IPS DF 4.7 (cell line): ENCODE measurements around the gene EGFL7.

Source experiments
- DNase-seq: peaks from one replicate; pipeline ENCODE4 v3.0.0-alpha.2; 2013; ENCODE audit warnings: low spot score; ENCODE audit errors: extremely low read depth

EGFL7 gene

GRCh38 chr9:136644343-136644592, 18.4 kb upstream of the EGFL7 start:
- DNase-seq, result no peak

- DNase-seq, result peak; percentile 3
Measured at GRCh38 chr9:136644593-136645351, 17.9 kb upstream of the EGFL7 start.

- DNase-seq, result no peak
Measured at GRCh38 chr9:136645352-136645902, 17.3 kb upstream of the EGFL7 start.

- DNase-seq, result no peak
Measured at GRCh38 chr9:136645903-136646754, 16.6 kb upstream of the EGFL7 start.

- no peak for DNase-seq
Measured at GRCh38 chr9:136646827-136647711, 15.6 kb upstream of the EGFL7 start.

- no peak for DNase-seq
Measured at GRCh38 chr9:136648751-136649150, 14.0 kb upstream of the EGFL7 start.

GRCh38 chr9:136650021-136650420, 12.7 kb upstream of the EGFL7 start:
- DNase-seq, result no peak

GRCh38 chr9:136650648-136651047, 12.1 kb upstream of the EGFL7 start:
- DNase-seq, result no peak

GRCh38 chr9:136651860-136652259, 10.9 kb upstream of the EGFL7 start:
- no peak for DNase-seq

GRCh38 chr9:136653323-136654079, 9.2 kb upstream of the EGFL7 start:
- DNase-seq, result no peak

- no peak for DNase-seq
Measured at GRCh38 chr9:136654820-136655535, 7.7 kb upstream of the EGFL7 start.

GRCh38 chr9:136655536-136656182, 7.1 kb upstream of the EGFL7 start:
- no peak for DNase-seq

- no peak for DNase-seq
Measured at GRCh38 chr9:136656183-136656738, 6.5 kb upstream of the EGFL7 start.

- DNase-seq, result no peak
Measured at GRCh38 chr9:136656795-136657611, 5.7 kb upstream of the EGFL7 start.

GRCh38 chr9:136657974-136658848, 4.5 kb upstream of the EGFL7 start:
- DNase-seq, result no peak

GRCh38 chr9:136658849-136659535, 3.7 kb upstream of the EGFL7 start:
- no peak for DNase-seq
